K562 (cell line): ENCODE results near the gene AIPL1. TPM values are rescaled to one million over a fixed set of nuclear protein-coding genes. Genes with fewer than 3 reads are reported as not detected.

Source experiments
- ARID3B ChIP-seq: fragments of 250-450 bp; sonication (Bioruptor Pico); IDR thresholded peaks from 2 replicates; pipeline ENCODE4 v1.4.0; 2020; ENCODE audit warnings: borderline replicate concordance
- ATF3 ChIP-seq, 2 experiments: fragments of 450-650 bp in 1 of 2; sonication (generic) in 1 of 2; formaldehyde crosslinking in 1 of 2; IDR thresholded peaks in 1 of 2; conservative IDR thresholded peaks in 1 of 2; 2 replicates each; pipeline versions ENCODE4 v1.6.1 to v1.8.1; 2016 to 2023; ENCODE audit warnings: mild to moderate bottlenecking in 2 of 2, moderate library complexity in 2 of 2, inconsistent platforms in 1 of 2, missing genetic modification reagents in 1 of 2
- CLOCK ChIP-seq: fragments of 250-450 bp; sonication (Bioruptor Pico); IDR thresholded peaks from 2 replicates; pipeline ENCODE4 v1.4.0; 2020; ENCODE audit warnings: mild to moderate bottlenecking, moderate library complexity, borderline replicate concordance
- E2F6 ChIP-seq, 2 experiments: IDR thresholded peaks; 2 replicates each; pipeline ENCODE4 v1.6.1; 2011; ENCODE audit warnings: borderline replicate concordance in 1 of 2, control low read depth in 1 of 2, low read depth in 1 of 2, low read length in 1 of 2, mild to moderate bottlenecking in 1 of 2, mixed read lengths in 1 of 2, moderate library complexity in 1 of 2; ENCODE audit not compliant: insufficient read depth in 1 of 2, insufficient read length in 1 of 2, poor library complexity in 1 of 2, severe bottlenecking in 1 of 2; ENCODE audit errors: extremely low read depth in 1 of 2
- EHMT2 ChIP-seq: fragments of 450-650 bp; IDR thresholded peaks from 2 replicates; pipeline ENCODE4 v1.6.1; 2018; ENCODE audit warnings: antibody characterized with exemption
- GATAD2B ChIP-seq: fragments of 450-650 bp; IDR thresholded peaks from 2 replicates; pipeline ENCODE4 v1.6.1; 2017; ENCODE audit warnings: mild to moderate bottlenecking, borderline replicate concordance
- MXI1 ChIP-seq: IDR thresholded peaks from 2 replicates; pipeline ENCODE4 v1.6.1; 2011; ENCODE audit warnings: low read depth, mild to moderate bottlenecking, improper control_type of control experiment, low read length
- NR2C2 ChIP-seq, 2 experiments: fragments of 200-800 bp in 1 of 2; sonication (Bioruptor generic) in 1 of 2; sonication (generic) in 1 of 2; formaldehyde crosslinking in 1 of 2; IDR thresholded peaks; 2 replicates each; pipeline versions ENCODE4 v1.6.1 to v1.8.0; 2016 to 2022; ENCODE audit warnings: mild to moderate bottlenecking in 1 of 2, missing compliant biosample characterization in 1 of 2, missing genetic modification characterization in 1 of 2, missing genetic modification reagents in 1 of 2
- POLR2AphosphoS5 ChIP-seq: IDR thresholded peaks from 2 replicates; pipeline ENCODE4 v1.6.1; 2011; ENCODE audit warnings: mild to moderate bottlenecking, low read depth, low read length, moderate library complexity; ENCODE audit not compliant: control insufficient read depth, insufficient read depth
- PRMT5 ChIP-seq: sonication (generic); formaldehyde crosslinking; IDR thresholded peaks from 2 replicates; pipeline ENCODE4 v1.5.0; 2020; ENCODE audit warnings: missing genetic modification reagents
- SMAD3 ChIP-seq: fragments of 450-650 bp; formaldehyde crosslinking; conservative IDR thresholded peaks from 2 replicates; pipeline ENCODE4 v1.4.0; 2020; ENCODE audit warnings: mild to moderate bottlenecking
- TAF9B ChIP-seq: fragments of 450-650 bp; IDR thresholded peaks from 2 replicates; pipeline ENCODE4 v1.6.1; 2018; ENCODE audit warnings: mild to moderate bottlenecking; ENCODE audit not compliant: partially characterized antibody
- TFE3 ChIP-seq: fragments of 450-650 bp; formaldehyde crosslinking; IDR thresholded peaks from 2 replicates; pipeline ENCODE4 v1.4.0; 2020; ENCODE audit warnings: mild to moderate bottlenecking, mixed read lengths
- ZBTB7A ChIP-seq: IDR thresholded peaks from 2 replicates; pipeline ENCODE4 v1.6.1; 2011; ENCODE audit warnings: low read depth, mild to moderate bottlenecking, low read length, moderate library complexity, borderline replicate concordance; ENCODE audit not compliant: control insufficient read depth
- ZNF165 ChIP-seq: fragments of 250-450 bp; sonication (Bioruptor Pico); IDR thresholded peaks from 2 replicates; pipeline ENCODE4 v1.4.0; 2020; ENCODE audit warnings: borderline replicate concordance
- ZNF282 ChIP-seq: sonication (generic); formaldehyde crosslinking; IDR thresholded peaks from 2 replicates; pipeline ENCODE4 v1.8.1; 2023; ENCODE audit warnings: missing genetic modification reagents
- ZNF780A ChIP-seq: fragments of 250-450 bp; sonication (Bioruptor Pico); IDR thresholded peaks from 2 replicates; pipeline ENCODE4 v1.5.0; 2021; ENCODE audit warnings: mild to moderate bottlenecking
- polyA plus RNA-seq, 8 experiments: library from polyadenylated mRNA; depleted of rRNA in 4 of 8; stranded (reverse) in 5 of 8; unstranded in 3 of 8; fragments of >200 nt; fragmentation: Nextera tagmentation in 2 of 8; fragmentation: Illumina TruSeq in 1 of 8; extraction: Ambion mirVana in 2 of 8; extraction: Trizol in 1 of 8; gene quantifications; 2 replicates each; pipeline versions ENCODE4 v1.2.1 to v1.2.3, GENCODE V29; 2011 to 2014; ENCODE audit warnings: inconsistent platforms in 1 of 8, missing spikeins in 1 of 8
- total RNA-seq, 7 experiments: library from RNA; depleted of rRNA in 6 of 7; stranded (reverse); fragments of >200 nt in 6 of 7; fragmentation: Illumina TruSeq in 2 of 7; extraction: Trizol in 2 of 7; gene quantifications; 2 replicates each; pipeline versions ENCODE4 v1.2.1 to v1.2.3, GENCODE V29; 2011 to 2021; ENCODE audit warnings: low replicate concordance in 1 of 7

AIPL1 gene
- total and polyA plus RNA-seq, 9 of the 15 experiments (the other 6 are each of a cell fraction or from before 2014, with no cell fraction given), result not detected

- TF ChIP-seq SMAD3 (no peak), ZNF165 (CRISPR knock-in tag) (no peak), POLR2AphosphoS5 (no peak), ARID3B (CRISPR knock-in tag) (no peak), E2F6 (IDR thresholded peaks at IDR 0.05; ENCODE audit: borderline replicate concordance in 1 of 2, extremely low read depth in 1 of 2, insufficient read depth in 1 of 2, insufficient read length in 1 of 2, low read depth in 1 of 2, low read length in 1 of 2, poor library complexity in 1 of 2, severe bottlenecking in 1 of 2) (peak; percentile 94 to 98), CLOCK (CRISPR knock-in tag) (no peak), MXI1 (no peak), PRMT5 (CRISPR knock-in tag) (no peak), TAF9B (no peak), ZNF282 (CRISPR knock-in tag) (no peak), EHMT2 (no peak), NR2C2 (CRISPR knock-in tag; IDR thresholded peaks at IDR 0.05) (no peak), NR2C2 (tag; IDR thresholded peaks at IDR 0.05) (0 out of 2 replicates have a peak, but pooled peaks have one; percentile 10), ATF3 (IDR thresholded peaks at IDR 0.05) (no peak), ATF3 (CRISPR knock-in tag; conservative IDR thresholded peaks at IDR 0.05) (no peak), ZBTB7A (0 out of 2 replicates have a peak, but pooled peaks have one; percentile 15), GATAD2B (no peak), TFE3 (CRISPR knock-in tag) (no peak), ZNF780A (no peak)
Observed at GRCh38 chr17:6443692-6444570, 9.0 kb upstream of the AIPL1 start, which contains the start of gene PIMREG (continued).
